NCI-H1048 (cell line): ENCODE measurements around the gene PPP1R7.
A peak's percentile ranks its signal among the peaks of the same experiment; 100 is the strongest.

Experiments
- DNase-seq: peaks from one replicate; lab custom pipeline; 2025; lab: John Stamatoyannopoulos, UW

Gene PPP1R7

GRCh38 chr2:241140445-241140840, 9.8 kb upstream of the PPP1R7 start:
- DNase-seq, result no peak

DNA sequence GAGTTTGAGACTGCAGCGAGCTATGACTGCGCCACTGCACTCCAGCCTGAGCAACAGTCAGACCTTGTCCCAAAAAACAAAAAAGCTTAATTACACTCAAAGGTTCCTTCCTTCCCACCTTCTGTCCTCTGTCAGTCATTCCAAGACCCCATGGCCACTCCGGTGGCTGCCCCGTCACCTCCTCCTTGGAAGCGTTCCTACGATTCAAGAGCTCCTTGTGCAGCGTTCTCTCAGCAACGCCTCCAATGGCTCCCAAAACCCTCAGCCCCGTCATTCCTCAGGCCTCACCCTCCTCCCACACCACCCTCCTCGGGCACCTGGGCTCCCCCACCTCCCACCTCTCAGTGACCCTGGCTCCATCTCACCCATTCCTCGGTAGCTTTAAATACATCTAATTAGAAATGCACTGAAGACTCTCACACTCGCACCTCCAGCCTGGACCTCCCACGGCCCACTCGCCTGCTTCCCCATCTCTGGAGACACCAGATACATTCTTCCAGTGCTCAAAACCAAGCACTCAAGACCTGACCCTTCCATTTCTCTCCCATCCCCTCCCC, 9.0 kb upstream of the PPP1R7 start:
- no peak for DNase-seq

DNA sequence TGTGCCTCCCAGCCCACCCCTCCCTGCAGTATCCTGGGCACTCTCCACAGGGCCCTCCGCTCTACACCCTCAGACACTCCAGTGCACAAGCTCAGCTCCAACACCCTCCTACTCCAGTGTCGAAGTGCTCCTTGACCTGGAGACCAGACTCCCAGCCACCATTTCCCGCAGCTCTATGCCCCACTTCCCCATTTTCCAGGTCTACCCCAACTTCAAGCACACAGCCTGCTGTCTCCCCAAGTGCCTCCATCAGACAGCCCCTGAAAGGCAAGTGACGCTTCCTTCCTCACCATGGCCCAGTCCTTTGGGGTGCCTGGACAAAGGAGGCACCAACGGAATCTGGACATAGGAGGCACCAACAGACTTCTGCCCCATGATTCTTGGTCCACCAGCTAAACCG, 8.2 kb upstream of the PPP1R7 start:
- no peak for DNase-seq

GRCh38 chr2:241142593-241142992, 7.7 kb upstream of the PPP1R7 start:
- no peak for DNase-seq

DNA sequence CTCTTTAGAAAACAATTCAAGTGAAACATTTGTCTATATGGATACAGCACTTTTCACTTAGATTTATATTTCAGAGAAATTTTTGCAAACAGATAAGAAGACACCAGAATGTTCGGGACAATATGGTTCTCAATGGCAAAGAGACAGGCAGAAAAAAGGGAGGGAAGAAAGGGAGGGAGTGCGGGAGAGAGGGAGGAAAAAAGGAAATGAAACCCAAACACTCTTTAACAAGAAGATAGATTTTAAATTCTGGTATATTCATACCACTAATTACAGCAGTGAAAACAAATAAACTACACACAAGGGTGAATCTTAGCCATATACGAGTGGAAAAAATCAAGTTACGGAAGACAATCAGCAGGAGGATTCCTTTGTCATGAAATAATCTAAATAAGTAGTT, 4.0 kb upstream of the PPP1R7 start:
- no peak for DNase-seq

- no peak for DNase-seq
Observed at GRCh38 chr2:241147336-241147735, 2.9 kb upstream of the PPP1R7 start.

DNA sequence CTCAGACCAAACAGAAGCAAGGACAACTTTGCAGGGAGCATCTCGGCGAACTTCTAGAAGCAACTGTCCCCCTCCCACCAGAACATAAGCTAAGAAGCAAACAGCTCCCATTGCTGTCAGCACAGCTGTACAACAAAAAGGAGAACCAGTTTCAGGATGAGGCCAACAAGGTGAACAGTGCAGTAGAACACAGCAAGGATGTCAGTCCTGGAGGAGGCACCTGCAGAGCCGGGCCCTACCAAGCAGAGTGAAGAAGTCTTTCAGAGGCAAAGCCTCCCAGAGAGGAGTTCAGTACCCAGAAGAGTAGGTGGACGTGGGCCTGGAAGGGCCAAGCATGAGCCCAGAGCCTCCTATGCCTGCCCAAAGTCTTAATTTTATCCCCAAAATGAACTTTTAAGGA, 2.0 kb upstream of the PPP1R7 start:
- DNase-seq, result no peak

- DNase-seq, result peak; percentile 87
Observed at GRCh38 chr2:241148891-241149674, 1.2 kb upstream of the PPP1R7 start, which contains the start of gene PASK. PASK (minus strand) TSS chr2:241149472; CDS start chr2:241143032, 6,440 bp downstream.

- no peak for DNase-seq
Observed at GRCh38 chr2:241149675-241149924, 667 bp upstream of the PPP1R7 start.

- DNase-seq, result no peak
Observed at GRCh38 chr2:241150660-241151530, 628 bp downstream of the PPP1R7 start.

GRCh38 chr2:241151934-241152660, 1.8 kb downstream of the PPP1R7 start:
- DNase-seq, result no peak

GRCh38 chr2:241153616-241154015, 3.3 kb downstream of the PPP1R7 start:
- DNase-seq, result no peak

- no peak for DNase-seq
Observed at GRCh38 chr2:241154915-241155314, 4.6 kb downstream of the PPP1R7 start.

GRCh38 chr2:241155936-241156335, 5.7 kb downstream of the PPP1R7 start:
- no peak for DNase-seq

DNA sequence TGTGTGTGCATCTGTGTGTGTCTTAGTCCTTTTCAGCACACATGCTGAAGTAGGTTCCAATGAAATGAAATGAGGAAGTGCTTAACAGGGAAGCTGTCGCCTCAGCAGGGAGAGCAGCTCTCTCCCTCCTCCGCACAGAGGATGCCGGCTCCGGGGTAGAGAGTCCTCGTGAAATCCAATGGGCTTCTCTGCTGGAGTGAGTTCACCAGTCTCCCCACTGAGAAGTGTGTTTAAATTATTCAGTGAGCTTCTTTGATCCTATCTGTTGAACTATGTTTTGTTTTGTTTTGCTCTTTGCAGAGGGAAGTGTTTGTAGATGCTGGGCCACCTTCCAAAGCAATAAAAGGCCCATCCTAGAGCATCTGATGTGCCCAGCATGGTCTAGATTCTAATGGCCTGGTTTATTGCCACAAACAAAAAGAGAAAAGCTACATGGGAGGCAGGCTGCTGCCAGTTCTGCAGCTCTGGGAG, 6.7 kb downstream of the PPP1R7 start:
- DNase-seq, result no peak

DNA sequence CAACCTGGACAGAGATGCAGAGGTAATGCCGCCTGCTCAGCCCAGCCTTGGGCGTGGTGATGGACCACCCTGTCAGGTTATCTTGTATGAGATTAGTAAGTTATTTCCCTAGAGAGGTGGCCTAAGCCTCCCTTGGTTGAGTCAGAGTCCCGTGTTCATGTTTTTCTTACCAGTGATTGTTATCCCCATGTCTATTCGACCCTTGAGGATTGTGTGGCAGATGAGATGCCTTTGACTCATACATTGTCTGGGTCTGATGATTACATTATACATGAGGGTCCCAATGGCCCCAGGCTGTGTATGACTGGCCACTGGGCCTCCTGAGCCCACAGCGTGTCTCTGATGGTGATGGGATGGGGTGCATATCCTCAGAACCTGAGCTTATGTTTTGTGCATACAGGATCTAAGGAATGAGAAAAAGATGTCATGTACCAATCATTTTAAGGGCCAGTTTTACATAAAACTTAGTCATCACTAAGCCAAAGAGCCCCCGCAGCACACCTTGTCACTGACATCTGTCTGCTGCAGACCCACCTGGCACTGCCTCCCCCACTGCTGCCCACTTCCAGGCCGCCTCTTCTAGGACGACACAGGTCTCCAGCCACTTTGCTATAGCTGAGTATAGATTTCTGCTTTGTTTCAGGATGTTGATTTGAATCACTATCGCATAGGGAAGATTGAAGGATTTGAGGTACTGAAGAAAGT, 7.7 kb downstream of the PPP1R7 start:
- DNase-seq, result no peak

DNA sequence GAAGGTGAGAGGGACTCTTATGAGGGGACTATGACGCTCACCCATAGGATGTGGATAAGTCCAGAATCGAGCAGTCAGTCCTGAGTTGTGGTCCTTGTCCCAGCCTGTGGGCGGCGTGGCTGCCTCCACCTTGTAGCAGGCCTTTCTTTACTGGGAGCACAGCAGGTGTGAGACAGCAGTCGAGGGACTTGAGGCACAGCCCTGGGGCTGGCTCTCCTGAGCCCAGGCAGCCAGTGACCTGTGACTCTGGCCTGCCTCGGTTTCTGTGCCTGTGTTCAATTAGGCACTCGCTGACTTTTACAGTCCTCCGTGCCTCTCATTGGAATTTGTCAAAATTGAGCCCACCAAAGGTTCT, 8.3 kb downstream of the PPP1R7 start:
- DNase-seq, result no peak

- DNase-seq, result no peak
Observed at GRCh38 chr2:241159116-241159515, 8.8 kb downstream of the PPP1R7 start.

- DNase-seq, result no peak
Observed at GRCh38 chr2:241160318-241160717, 10.1 kb downstream of the PPP1R7 start.

- DNase-seq, result no peak
Observed at GRCh38 chr2:241161646-241162281, 11.5 kb downstream of the PPP1R7 start.

GRCh38 chr2:241163601-241164118, 13.4 kb downstream of the PPP1R7 start:
- DNase-seq, result no peak
